ENCODE results near the gene PARP3. TPM values are rescaled to one million over a fixed set of nuclear protein-coding genes. Genes with fewer than 3 reads are reported as not detected.
A peak's percentile ranks its signal among the peaks of the same experiment; 100 is the strongest.

PARP3 gene
- total RNA-seq, 1 donor from 2014 or later, result 4.8 TPM

DNA sequence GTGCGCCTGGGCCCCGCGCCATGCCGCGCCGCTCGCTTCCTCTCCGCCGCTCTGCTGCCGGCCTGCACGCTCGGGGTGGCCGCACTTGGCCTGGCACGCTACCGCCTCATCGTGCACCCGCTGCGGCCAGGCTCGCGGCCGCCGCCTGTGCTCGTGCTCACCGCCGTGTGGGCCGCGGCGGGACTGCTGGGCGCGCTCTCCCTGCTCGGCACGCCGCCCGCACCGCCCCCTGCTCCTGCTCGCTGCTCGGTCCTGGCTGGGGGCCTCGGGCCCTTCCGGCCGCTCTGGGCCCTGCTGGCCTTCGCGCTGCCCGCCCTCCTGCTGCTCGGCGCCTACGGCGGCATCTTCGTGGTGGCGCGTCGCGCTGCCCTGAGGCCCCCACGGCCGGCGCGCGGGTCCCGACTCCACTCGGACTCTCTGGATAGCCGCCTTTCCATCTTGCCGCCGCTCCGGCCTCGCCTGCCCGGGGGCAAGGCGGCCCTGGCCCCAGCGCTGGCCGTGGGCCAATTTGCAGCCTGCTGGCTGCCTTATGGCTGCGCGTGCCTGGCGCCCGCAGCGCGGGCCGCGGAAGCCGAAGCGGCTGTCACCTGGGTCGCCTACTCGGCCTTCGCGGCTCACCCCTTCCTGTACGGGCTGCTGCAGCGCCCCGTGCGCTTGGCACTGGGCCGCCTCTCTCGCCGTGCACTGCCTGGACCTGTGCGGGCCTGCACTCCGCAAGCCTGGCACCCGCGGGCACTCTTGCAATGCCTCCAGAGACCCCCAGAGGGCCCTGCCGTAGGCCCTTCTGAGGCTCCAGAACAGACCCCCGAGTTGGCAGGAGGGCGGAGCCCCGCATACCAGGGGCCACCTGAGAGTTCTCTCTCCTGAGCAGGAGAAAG is 14.0 kb downstream of the PARP3 start:
- no peaks in the 10 kb centered on the region for H3K79me2 ChIP-seq (ENCODE audit: insufficient read depth, low read length)
- peaks cover 5% of the 10 kb centered on the region for H3K9me3 Mint-ChIP-seq (ENCODE audit: unreplicated experiment)
- peaks cover 7% of the 10 kb centered on the region for H3K27me3 ChIP-seq (ENCODE audit: insufficient read depth, low read length)
- peak overlapping the region; percentile 84 for H3K4me2 ChIP-seq (ENCODE audit: low read length)
- H3K4me3 ChIP-seq (ENCODE audit: insufficient read depth, low read depth, low read length), result peak overlapping the region; percentile 39
- H3K27me3 Mint-ChIP-seq (ENCODE audit: low read depth, unreplicated experiment), result peaks cover 29% of the 10 kb centered on the region
- peaks cover 9% of the 10 kb centered on the region for H3K4me1 ChIP-seq (ENCODE audit: insufficient read depth, low read length)
- peaks cover 4% of the 10 kb centered on the region for H3K36me3 ChIP-seq (ENCODE audit: insufficient read depth, low read length)
- H3K36me3 Mint-ChIP-seq (ENCODE audit: low read depth, unreplicated experiment), result peaks cover 22% of the 10 kb centered on the region
- no peak for FAIRE-seq
- peak overlapping the region; percentile 2 for H3K9ac ChIP-seq (ENCODE audit: low read length)
- no peak for TF ChIP-seq EZH2 (IDR thresholded peaks at IDR 0.05; ENCODE audit: insufficient read depth, low read length)
- TF ChIP-seq, protein P1, sequence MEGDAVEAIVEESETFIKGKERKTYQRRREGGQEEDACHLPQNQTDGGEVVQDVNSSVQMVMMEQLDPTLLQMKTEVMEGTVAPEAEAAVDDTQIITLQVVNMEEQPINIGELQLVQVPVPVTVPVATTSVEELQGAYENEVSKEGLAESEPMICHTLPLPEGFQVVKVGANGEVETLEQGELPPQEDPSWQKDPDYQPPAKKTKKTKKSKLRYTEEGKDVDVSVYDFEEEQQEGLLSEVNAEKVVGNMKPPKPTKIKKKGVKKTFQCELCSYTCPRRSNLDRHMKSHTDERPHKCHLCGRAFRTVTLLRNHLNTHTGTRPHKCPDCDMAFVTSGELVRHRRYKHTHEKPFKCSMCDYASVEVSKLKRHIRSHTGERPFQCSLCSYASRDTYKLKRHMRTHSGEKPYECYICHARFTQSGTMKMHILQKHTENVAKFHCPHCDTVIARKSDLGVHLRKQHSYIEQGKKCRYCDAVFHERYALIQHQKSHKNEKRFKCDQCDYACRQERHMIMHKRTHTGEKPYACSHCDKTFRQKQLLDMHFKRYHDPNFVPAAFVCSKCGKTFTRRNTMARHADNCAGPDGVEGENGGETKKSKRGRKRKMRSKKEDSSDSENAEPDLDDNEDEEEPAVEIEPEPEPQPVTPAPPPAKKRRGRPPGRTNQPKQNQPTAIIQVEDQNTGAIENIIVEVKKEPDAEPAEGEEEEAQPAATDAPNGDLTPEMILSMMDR (IDR thresholded peaks at IDR 0.05; ENCODE audit: insufficient read depth, low read depth, low read length), result peak; percentile 23
- peak; percentile 47 for DNase-seq (ENCODE audit: low read depth)
- peaks cover 24% of the 10 kb centered on the region for H4K20me1 ChIP-seq (ENCODE audit: insufficient read depth, low read length)
- H3K4me3 Mint-ChIP-seq (ENCODE audit: unreplicated experiment), result no peak overlapping the region
- no peak overlapping the region for H3K27ac Mint-ChIP-seq (ENCODE audit: unreplicated experiment)
- H3K9me3 ChIP-seq (ENCODE audit: insufficient read depth, low read depth, low read length), result no peaks in the 10 kb centered on the region
- H3K4me1 Mint-ChIP-seq (ENCODE audit: low read depth, unreplicated experiment), result no peaks in the 10 kb centered on the region
- H3K27ac ChIP-seq (ENCODE audit: low read depth, low read length), result no peak overlapping the region
- peak overlapping the region; percentile 69 for H2AFZ ChIP-seq (ENCODE audit: low read depth, low read length)

DNA sequence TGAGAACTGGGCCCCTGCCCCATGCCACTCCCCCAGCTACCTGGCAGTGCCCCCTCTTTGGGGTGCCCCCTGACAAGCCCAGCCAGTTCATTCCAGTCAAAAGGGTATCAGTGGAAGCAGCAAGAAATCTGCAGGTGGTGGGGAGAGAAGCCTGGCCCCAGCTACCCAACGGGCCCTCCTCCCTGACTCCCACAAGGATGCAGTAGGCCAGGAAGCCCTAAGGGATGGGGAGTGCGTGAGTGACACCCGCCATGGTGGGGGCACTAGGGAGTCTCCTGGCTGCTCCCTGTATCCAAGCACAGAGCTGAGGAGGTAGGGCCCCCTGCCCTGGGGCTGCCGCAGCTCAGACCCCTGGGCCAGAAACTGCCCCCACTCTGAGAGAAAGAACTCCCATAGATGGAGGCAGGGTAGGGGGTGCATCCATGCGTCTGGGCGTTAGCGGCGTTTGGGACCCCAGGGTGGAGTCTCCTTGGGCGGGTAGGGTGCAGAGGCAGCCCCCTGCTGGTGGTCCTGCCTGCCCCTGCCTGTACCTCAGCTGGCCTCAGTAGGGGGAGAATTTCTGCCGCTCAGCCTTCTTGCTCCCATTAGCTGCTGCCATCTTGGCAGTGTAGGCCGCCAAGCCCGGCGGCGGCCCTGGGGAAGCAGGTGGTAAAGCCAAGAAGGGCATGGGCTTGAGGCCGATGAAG is 15.5 kb downstream of the PARP3 start:
- TF ChIP-seq, protein P1 (IDR thresholded peaks at IDR 0.05; ENCODE audit: insufficient read depth, low read depth, low read length), result no peak
- TF ChIP-seq EZH2 (IDR thresholded peaks at IDR 0.05; ENCODE audit: insufficient read depth, low read length), result no peak
- Mint-ChIP-seq H3K9me3 (ENCODE audit: unreplicated experiment) (peaks cover 5% of the 10 kb centered on the region), H3K36me3 (ENCODE audit: low read depth, unreplicated experiment) (peaks cover 29% of the 10 kb centered on the region), H3K4me1 (ENCODE audit: low read depth, unreplicated experiment) (no peaks in the 10 kb centered on the region), H3K27ac (ENCODE audit: unreplicated experiment) (no peak overlapping the region), H3K27me3 (ENCODE audit: low read depth, unreplicated experiment) (peaks cover 25% of the 10 kb centered on the region), H3K4me3 (ENCODE audit: unreplicated experiment) (no peak overlapping the region)
- Histone ChIP-seq H3K36me3 (ENCODE audit: insufficient read depth, low read length) (peaks cover 4% of the 10 kb centered on the region), H2AFZ (ENCODE audit: low read depth, low read length) (no peak overlapping the region), H3K4me2 (ENCODE audit: low read length) (no peak overlapping the region), H3K4me3 (ENCODE audit: insufficient read depth, low read depth, low read length) (no peak overlapping the region), H4K20me1 (ENCODE audit: insufficient read depth, low read length) (peaks cover 39% of the 10 kb centered on the region), H3K4me1 (ENCODE audit: insufficient read depth, low read length) (peaks cover 9% of the 10 kb centered on the region), H3K27me3 (ENCODE audit: insufficient read depth, low read length) (peaks cover 7% of the 10 kb centered on the region), H3K79me2 (ENCODE audit: insufficient read depth, low read length) (no peaks in the 10 kb centered on the region), H3K9me3 (ENCODE audit: insufficient read depth, low read depth, low read length) (no peaks in the 10 kb centered on the region), H3K9ac (ENCODE audit: low read length) (no peak overlapping the region), H3K27ac (ENCODE audit: low read depth, low read length) (no peak overlapping the region)
- FAIRE-seq (no peak), DNase-seq (ENCODE audit: low read depth) (no peak)

All from astrocyte (in vitro differentiated cells and primary cell).